IPS-18c (cell line): ENCODE measurements around the gene SCYGR3.

Experiments used
- H3K4me3 ChIP-seq: 2 replicates; pipeline ENCODE4 v1.7.0; 2013; ENCODE audit warnings: low read depth, mild to moderate bottlenecking, low read length, moderate library complexity; ENCODE audit not compliant: insufficient read depth
- H3K9me3 ChIP-seq: one replicate; pipeline ENCODE4 v1.6.1; 2013; ENCODE audit warnings: mild to moderate bottlenecking, low read length, moderate library complexity; ENCODE audit not compliant: control insufficient read depth, insufficient read depth

SCYGR3 gene

GRCh38 chr2:227614740-227615139 lies at the start of gene SCYGR3:
TSS of gene SCYGR3 (minus strand) at chr2:227614840. CDS start at chr2:227614840, 0 bp downstream.
- no peaks in the 10 kb centered on the region for H3K9me3 ChIP-seq

GRCh38 chr2:227661827-227662226 lies 47.2 kb upstream of the SCYGR3 start:
- Histone ChIP-seq H3K4me3 (no peak overlapping the region), H3K9me3 (no peaks in the 10 kb centered on the region)

More at GRCh38 chr2:227614740-227615139, at the start of gene SCYGR3:
- H3K4me3 ChIP-seq, result no peak within 1 kb of the TSS

GRCh38 chr2:227661025-227661649 lies 46.5 kb upstream of the SCYGR3 start:
- no peaks in the 10 kb centered on the region for H3K9me3 ChIP-seq
- no peak overlapping the region for H3K4me3 ChIP-seq

- no peak overlapping the region for H3K4me3 ChIP-seq
Observed at GRCh38 chr2:227657199-227657845, 42.7 kb upstream of the SCYGR3 start.

GRCh38 chr2:227655454-227655853 lies 40.8 kb upstream of the SCYGR3 start:
- Histone ChIP-seq H3K4me3 (no peak overlapping the region), H3K9me3 (no peaks in the 10 kb centered on the region)

More at GRCh38 chr2:227657199-227657845, 42.7 kb upstream of the SCYGR3 start:
- no peaks in the 10 kb centered on the region for H3K9me3 ChIP-seq

- no peaks in the 10 kb centered on the region for H3K9me3 ChIP-seq
Observed at GRCh38 chr2:227654426-227654825, 39.8 kb upstream of the SCYGR3 start.

GRCh38 chr2:227653419-227653818 lies 38.8 kb upstream of the SCYGR3 start:
- Histone ChIP-seq H3K9me3 (no peaks in the 10 kb centered on the region), H3K4me3 (no peak overlapping the region)

More at GRCh38 chr2:227654426-227654825, 39.8 kb upstream of the SCYGR3 start:
- H3K4me3 ChIP-seq, result no peak overlapping the region

- H3K4me3 ChIP-seq, result no peak overlapping the region
- no peaks in the 10 kb centered on the region for H3K9me3 ChIP-seq
Observed at GRCh38 chr2:227643990-227644551, 29.4 kb upstream of the SCYGR3 start.

GRCh38 chr2:227642656-227643055 lies 28.0 kb upstream of the SCYGR3 start:
- Histone ChIP-seq H3K4me3 (no peak overlapping the region), H3K9me3 (no peaks in the 10 kb centered on the region)

GRCh38 chr2:227634201-227634600 lies 19.6 kb upstream of the SCYGR3 start:
- Histone ChIP-seq H3K9me3 (no peaks in the 10 kb centered on the region), H3K4me3 (no peak overlapping the region)

- H3K4me3 ChIP-seq, result no peak overlapping the region
Observed at GRCh38 chr2:227632827-227633226, 18.2 kb upstream of the SCYGR3 start.

GRCh38 chr2:227630322-227630721 lies 15.7 kb upstream of the SCYGR3 start:
- no peaks in the 10 kb centered on the region for H3K9me3 ChIP-seq

More at GRCh38 chr2:227632827-227633226, 18.2 kb upstream of the SCYGR3 start:
- no peaks in the 10 kb centered on the region for H3K9me3 ChIP-seq

GRCh38 chr2:227629435-227629834 lies 14.8 kb upstream of the SCYGR3 start:
- Histone ChIP-seq H3K9me3 (no peaks in the 10 kb centered on the region), H3K4me3 (no peak overlapping the region)

More at GRCh38 chr2:227630322-227630721, 15.7 kb upstream of the SCYGR3 start:
- no peak overlapping the region for H3K4me3 ChIP-seq

GRCh38 chr2:227627769-227628168 lies 13.1 kb upstream of the SCYGR3 start:
- Histone ChIP-seq H3K4me3 (no peak overlapping the region), H3K9me3 (no peaks in the 10 kb centered on the region)

GRCh38 chr2:227626580-227627151 lies 12.0 kb upstream of the SCYGR3 start:
- H3K9me3 ChIP-seq, result peaks cover 4% of the 10 kb centered on the region
- H3K4me3 ChIP-seq, result no peak overlapping the region

- peaks cover 4% of the 10 kb centered on the region for H3K9me3 ChIP-seq
Observed at GRCh38 chr2:227625420-227625819, 10.8 kb upstream of the SCYGR3 start.

GRCh38 chr2:227623226-227623625 lies 8.6 kb upstream of the SCYGR3 start:
- no peak overlapping the region for H3K4me3 ChIP-seq
- peaks cover 4% of the 10 kb centered on the region for H3K9me3 ChIP-seq

More at GRCh38 chr2:227625420-227625819, 10.8 kb upstream of the SCYGR3 start:
- no peak overlapping the region for H3K4me3 ChIP-seq
